ENCODE results near the gene HTR3B. TPM values are rescaled to one million over a fixed set of nuclear protein-coding genes. Genes with fewer than 3 reads are reported as not detected.

HTR3B gene
- total RNA-seq, 1 donor, result not detected

- H2AFZ ChIP-seq (ENCODE audit: low read length), result no peak overlapping the region
- H3K36me3 ChIP-seq (ENCODE audit: insufficient read depth, low read length), result no peaks in the 10 kb centered on the region
- no peak overlapping the region for H3K4me2 ChIP-seq (ENCODE audit: insufficient read depth, low read length)
- H3K4me1 ChIP-seq (ENCODE audit: insufficient read depth, low read length), result no peaks in the 10 kb centered on the region
- no peaks in the 10 kb centered on the region for H4K20me1 ChIP-seq (ENCODE audit: insufficient read depth, low read length)
- no peak for DNase-seq (ENCODE audit: insufficient read length, low spot score, missing footprints)
- TF ChIP-seq CTCF (IDR thresholded peaks at IDR 0.05; ENCODE audit: extremely low read depth, low read depth, low read length), result no peak
- H3K27me3 ChIP-seq (ENCODE audit: insufficient read depth, low read length), result no peaks in the 10 kb centered on the region
- no peak overlapping the region for H3K4me3 ChIP-seq (ENCODE audit: insufficient read depth, low read length)
- H3K27ac ChIP-seq (ENCODE audit: low read depth, low read length), result no peak overlapping the region
- H3K79me2 ChIP-seq (ENCODE audit: insufficient read depth, low read length), result no peaks in the 10 kb centered on the region
- H3K9me3 ChIP-seq (ENCODE audit: low read depth, low read length), result no peaks in the 10 kb centered on the region
Observed at GRCh38 chr11:113989916-113990315, 85.3 kb downstream of the HTR3B start.

GRCh38 chr11:113991170-113991569 lies 86.6 kb downstream of the HTR3B start:
- Histone ChIP-seq H4K20me1 (ENCODE audit: insufficient read depth, low read length) (no peaks in the 10 kb centered on the region), H3K9me3 (ENCODE audit: low read depth, low read length) (no peaks in the 10 kb centered on the region), H3K36me3 (ENCODE audit: insufficient read depth, low read length) (no peaks in the 10 kb centered on the region), H3K4me2 (ENCODE audit: insufficient read depth, low read length) (no peak overlapping the region), H3K4me3 (ENCODE audit: insufficient read depth, low read length) (no peak overlapping the region), H3K79me2 (ENCODE audit: insufficient read depth, low read length) (no peaks in the 10 kb centered on the region), H3K27ac (ENCODE audit: low read depth, low read length) (no peak overlapping the region), H3K4me1 (ENCODE audit: insufficient read depth, low read length) (no peaks in the 10 kb centered on the region), H3K27me3 (ENCODE audit: insufficient read depth, low read length) (no peaks in the 10 kb centered on the region), H2AFZ (ENCODE audit: low read length) (no peak overlapping the region)
- no peak for TF ChIP-seq CTCF (IDR thresholded peaks at IDR 0.05; ENCODE audit: extremely low read depth, low read depth, low read length)
- no peak for DNase-seq (ENCODE audit: insufficient read length, low spot score, missing footprints)

GRCh38 chr11:113991718-113992458 lies 87.3 kb downstream of the HTR3B start:
- H3K4me2 ChIP-seq (ENCODE audit: insufficient read depth, low read length), result no peak overlapping the region
- H3K27ac ChIP-seq (ENCODE audit: low read depth, low read length), result no peak overlapping the region
- H3K36me3 ChIP-seq (ENCODE audit: insufficient read depth, low read length), result no peaks in the 10 kb centered on the region
- no peaks in the 10 kb centered on the region for H3K79me2 ChIP-seq (ENCODE audit: insufficient read depth, low read length)
- H3K27me3 ChIP-seq (ENCODE audit: insufficient read depth, low read length), result no peaks in the 10 kb centered on the region
- no peaks in the 10 kb centered on the region for H4K20me1 ChIP-seq (ENCODE audit: insufficient read depth, low read length)
- no peaks in the 10 kb centered on the region for H3K9me3 ChIP-seq (ENCODE audit: low read depth, low read length)
- no peak overlapping the region for H3K4me3 ChIP-seq (ENCODE audit: insufficient read depth, low read length)
- no peak for DNase-seq (ENCODE audit: insufficient read length, low spot score, missing footprints)
- TF ChIP-seq CTCF (IDR thresholded peaks at IDR 0.05; ENCODE audit: extremely low read depth, low read depth, low read length), result no peak
- no peaks in the 10 kb centered on the region for H3K4me1 ChIP-seq (ENCODE audit: insufficient read depth, low read length)
- H2AFZ ChIP-seq (ENCODE audit: low read length), result no peak overlapping the region

- no peaks in the 10 kb centered on the region for H3K9me3 ChIP-seq (ENCODE audit: low read depth, low read length)
- no peak overlapping the region for H3K27ac ChIP-seq (ENCODE audit: low read depth, low read length)
- H3K4me1 ChIP-seq (ENCODE audit: insufficient read depth, low read length), result no peaks in the 10 kb centered on the region
- H3K36me3 ChIP-seq (ENCODE audit: insufficient read depth, low read length), result no peaks in the 10 kb centered on the region
- H3K79me2 ChIP-seq (ENCODE audit: insufficient read depth, low read length), result no peaks in the 10 kb centered on the region
- no peak for DNase-seq (ENCODE audit: insufficient read length, low spot score, missing footprints)
- no peak overlapping the region for H2AFZ ChIP-seq (ENCODE audit: low read length)
- TF ChIP-seq CTCF (IDR thresholded peaks at IDR 0.05; ENCODE audit: extremely low read depth, low read depth, low read length), result no peak
- H4K20me1 ChIP-seq (ENCODE audit: insufficient read depth, low read length), result no peaks in the 10 kb centered on the region
- H3K4me3 ChIP-seq (ENCODE audit: insufficient read depth, low read length), result no peak overlapping the region
- H3K4me2 ChIP-seq (ENCODE audit: insufficient read depth, low read length), result no peak overlapping the region
- H3K27me3 ChIP-seq (ENCODE audit: insufficient read depth, low read length), result no peaks in the 10 kb centered on the region
Observed at GRCh38 chr11:113992459-113993110, 88.0 kb downstream of the HTR3B start.

All from osteoblast (primary cell).